Brain microvascular endothelial cell (primary cell): ENCODE results near the gene PFDN5.

Experiments used
- DNase-seq: peaks from one replicate; pipeline ENCODE4 v3.0.0-alpha.2; 2020
- H3K27ac ChIP-seq: fragments of 250-450 bp; sonication (Bioruptor Pico); 2 replicates; pipeline ENCODE4 v1.5.1; 2020; ENCODE audit warnings: mild to moderate bottlenecking, moderate library complexity
- H3K27me3 ChIP-seq: fragments of 250-450 bp; sonication (Bioruptor Pico); replicated peaks from 2 replicates; pipeline ENCODE4 v1.5.1; 2020; ENCODE audit warnings: mild to moderate bottlenecking
- H3K36me3 ChIP-seq: fragments of 250-450 bp; sonication (Bioruptor Pico); replicated peaks from 2 replicates; pipeline ENCODE4 v1.5.1; 2020; ENCODE audit warnings: mild to moderate bottlenecking
- H3K4me3 ChIP-seq: 2 replicates; pipeline ENCODE4 v1.5.1; 2011; ENCODE audit warnings: low read depth, mild to moderate bottlenecking, control low read depth, low read length, moderate library complexity
- in situ Hi-C: cut with HindIII; loops from 2 replicates; pipeline ENCODE4 v1.10.0; 2017; ENCODE audit warnings: low sequenced_read_pairs, low pct_ligation_motif_present
- TF ChIP-seq, protein P1 (sequence below): IDR thresholded peaks from 2 replicates; pipeline ENCODE4 v1.5.1; 2011; ENCODE audit warnings: low read depth, mild to moderate bottlenecking, moderate library complexity, low read length, control low read depth, inconsistent platforms; ENCODE audit errors: missing control alignments

The PFDN5 gene

DNA sequence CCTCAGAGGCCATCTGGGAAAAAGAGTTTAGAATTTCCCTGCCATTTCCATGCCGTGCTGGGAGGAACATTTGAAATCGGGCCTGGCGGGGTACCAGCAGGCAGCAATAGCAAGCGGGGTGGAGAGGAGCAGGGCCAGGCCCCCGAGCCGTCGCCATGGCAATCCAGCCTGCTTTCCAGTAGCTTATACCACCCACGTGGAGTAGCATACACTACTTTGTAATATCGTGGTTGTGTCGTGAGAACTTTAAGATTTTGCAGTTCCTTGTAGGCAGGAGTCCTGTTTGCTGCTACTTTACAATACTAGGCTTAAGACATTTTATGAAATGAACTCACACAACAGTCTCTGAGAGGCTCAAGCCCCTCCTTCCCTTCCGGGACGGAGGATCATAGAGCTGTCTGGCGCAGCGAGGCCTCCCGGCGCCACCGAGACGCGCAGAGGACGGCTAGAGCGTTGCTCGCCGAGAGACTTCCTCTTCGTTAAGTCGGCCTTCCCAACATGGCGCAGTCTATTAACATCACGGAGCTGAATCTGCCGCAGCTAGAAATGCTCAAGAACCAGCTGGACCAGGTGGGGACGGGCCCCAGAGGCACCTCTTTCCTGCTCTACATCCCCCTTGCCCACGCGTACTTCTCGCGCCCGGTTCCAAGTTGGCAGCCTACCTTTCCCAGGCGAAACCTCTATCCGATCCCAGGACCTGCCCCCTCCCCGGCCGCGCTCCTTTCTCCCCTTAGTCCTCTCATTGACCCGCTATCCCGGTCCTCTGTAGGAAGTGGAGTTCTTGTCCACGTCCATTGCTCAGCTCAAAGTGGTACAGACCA, at the start of gene PFDN5:
Gene PFDN5 (plus strand): TSS at position 473 of the 821 bp plus-strand sequence. CDS start 26 bp downstream, at position 499.
- DNase-seq = peak; percentile 89
- in situ Hi-C loops = no loop called here
- TF ChIP-seq, protein P1, sequence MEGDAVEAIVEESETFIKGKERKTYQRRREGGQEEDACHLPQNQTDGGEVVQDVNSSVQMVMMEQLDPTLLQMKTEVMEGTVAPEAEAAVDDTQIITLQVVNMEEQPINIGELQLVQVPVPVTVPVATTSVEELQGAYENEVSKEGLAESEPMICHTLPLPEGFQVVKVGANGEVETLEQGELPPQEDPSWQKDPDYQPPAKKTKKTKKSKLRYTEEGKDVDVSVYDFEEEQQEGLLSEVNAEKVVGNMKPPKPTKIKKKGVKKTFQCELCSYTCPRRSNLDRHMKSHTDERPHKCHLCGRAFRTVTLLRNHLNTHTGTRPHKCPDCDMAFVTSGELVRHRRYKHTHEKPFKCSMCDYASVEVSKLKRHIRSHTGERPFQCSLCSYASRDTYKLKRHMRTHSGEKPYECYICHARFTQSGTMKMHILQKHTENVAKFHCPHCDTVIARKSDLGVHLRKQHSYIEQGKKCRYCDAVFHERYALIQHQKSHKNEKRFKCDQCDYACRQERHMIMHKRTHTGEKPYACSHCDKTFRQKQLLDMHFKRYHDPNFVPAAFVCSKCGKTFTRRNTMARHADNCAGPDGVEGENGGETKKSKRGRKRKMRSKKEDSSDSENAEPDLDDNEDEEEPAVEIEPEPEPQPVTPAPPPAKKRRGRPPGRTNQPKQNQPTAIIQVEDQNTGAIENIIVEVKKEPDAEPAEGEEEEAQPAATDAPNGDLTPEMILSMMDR = peak; percentile 33

DNA sequence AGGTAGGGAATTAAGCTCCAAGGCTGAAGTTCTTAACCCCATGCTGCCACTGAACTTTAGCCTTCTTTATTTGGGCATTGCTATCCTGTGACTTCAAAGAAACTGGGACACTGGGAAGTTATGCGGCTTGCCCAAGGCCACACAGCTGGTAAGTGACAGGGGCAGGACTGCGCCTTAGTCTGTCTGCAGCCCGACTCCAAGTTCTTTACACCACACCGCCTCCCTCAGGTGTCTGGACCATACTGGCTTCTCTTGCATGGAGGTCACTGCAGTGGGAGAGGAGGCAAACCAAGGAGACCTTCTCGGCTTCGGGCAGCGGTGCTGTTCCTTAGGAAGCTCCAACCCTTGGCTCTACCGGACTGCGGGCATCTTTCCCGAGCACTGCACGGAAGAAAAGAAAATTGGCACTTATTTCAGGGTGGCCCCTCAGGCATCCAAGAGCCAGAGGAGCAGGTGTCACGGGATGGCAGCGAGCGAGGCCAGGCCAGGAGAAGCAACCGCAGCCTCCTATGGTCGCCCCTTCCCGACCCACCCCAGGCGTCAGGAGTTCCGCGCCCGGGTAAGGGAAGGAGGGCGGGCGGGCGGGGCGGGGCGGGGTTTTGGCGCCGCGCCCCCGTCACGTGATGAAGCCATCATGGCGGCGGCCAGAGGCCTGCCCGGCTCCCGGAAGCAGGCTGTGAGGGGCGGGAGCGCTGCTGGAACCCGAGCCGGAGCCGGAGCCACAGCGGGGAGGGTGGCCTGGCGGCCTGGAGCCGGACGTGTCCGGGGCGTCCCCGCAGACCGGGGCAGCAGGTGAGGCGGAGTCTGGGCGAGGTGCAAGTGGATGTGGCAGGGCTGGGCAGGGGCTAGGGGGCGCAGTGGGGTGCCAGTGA, 43.6 kb upstream of the PFDN5 start:
- H3K4me3 ChIP-seq = peak overlapping the region; percentile 87
- peak overlapping the region; percentile 37 for H3K27ac ChIP-seq
- in situ Hi-C loops = no loop called here
- H3K36me3 ChIP-seq = peaks cover 8% of the 10 kb centered on the region
- H3K27me3 ChIP-seq = no peaks in the 10 kb centered on the region
- TF ChIP-seq, protein P1 = peak; percentile 58
- DNase-seq = peak; percentile 45

More for the DNA sequence above, at the start of gene PFDN5:
- H3K27me3 ChIP-seq = no peaks in the 10 kb centered on the region
- H3K36me3 ChIP-seq = peaks cover 3% of the 10 kb centered on the region
- peak within 1 kb of the TSS; percentile 81 for H3K27ac ChIP-seq
- H3K4me3 ChIP-seq = peak within 1 kb of the TSS; percentile 95

DNA sequence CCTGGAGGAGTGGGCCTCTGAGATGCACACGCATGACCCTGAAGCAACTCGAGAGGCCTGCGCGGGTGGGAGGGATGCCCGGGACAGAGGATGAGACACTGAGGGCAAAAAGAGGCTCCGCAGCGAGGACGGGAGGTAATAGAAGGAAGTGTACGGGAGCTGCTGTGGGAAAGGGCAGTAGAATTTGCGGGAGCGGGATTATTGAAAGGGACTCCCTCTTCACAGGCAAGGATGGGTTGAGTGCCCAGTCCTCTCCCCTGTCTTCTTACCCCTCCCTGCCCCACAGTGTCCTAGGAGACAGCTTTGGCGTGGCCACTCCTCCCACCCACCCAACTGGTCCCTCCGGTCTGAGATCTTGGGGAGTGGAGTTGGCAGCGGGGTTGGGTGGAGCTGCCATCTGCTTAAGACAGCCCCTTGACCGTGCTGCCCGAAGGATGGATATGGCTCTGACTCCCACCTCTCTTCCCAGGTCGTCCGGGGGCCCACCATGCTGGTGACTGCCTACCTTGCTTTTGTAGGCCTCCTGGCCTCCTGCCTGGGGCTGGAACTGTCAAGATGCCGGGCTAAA, 42.9 kb upstream of the PFDN5 start:
- in situ Hi-C loops = no loop called here
- peak overlapping the region; percentile 37 for H3K27ac ChIP-seq
- no peak for DNase-seq

DNA sequence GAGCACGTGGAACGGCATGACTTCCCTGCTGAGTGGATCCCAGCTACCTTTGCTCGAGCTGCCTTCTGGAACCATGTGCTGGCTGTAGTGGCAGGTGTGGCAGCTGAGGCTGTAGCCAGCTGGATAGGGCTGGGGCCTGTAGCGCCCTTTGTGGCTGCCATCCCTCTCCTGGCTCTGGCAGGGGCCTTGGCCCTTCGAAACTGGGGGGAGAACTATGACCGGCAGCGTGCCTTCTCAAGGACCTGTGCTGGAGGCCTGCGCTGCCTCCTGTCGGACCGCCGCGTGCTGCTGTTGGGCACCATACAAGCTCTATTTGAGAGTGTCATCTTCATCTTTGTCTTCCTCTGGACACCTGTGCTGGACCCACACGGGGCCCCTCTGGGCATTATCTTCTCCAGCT, 42.0 kb upstream of the PFDN5 start:
- TF ChIP-seq, protein P1 = no peak
- Histone ChIP-seq H3K4me3 (peak overlapping the region; percentile 9), H3K27me3 (no peaks in the 10 kb centered on the region), H3K27ac (no peak overlapping the region), H3K36me3 (peaks cover 8% of the 10 kb centered on the region)
- in situ Hi-C loops = no loop called here
- DNase-seq = no peak

More for the DNA sequence above, 42.9 kb upstream of the PFDN5 start:
- TF ChIP-seq, protein P1 = no peak
- H3K4me3 ChIP-seq = peak overlapping the region; percentile 87
- peaks cover 8% of the 10 kb centered on the region for H3K36me3 ChIP-seq
- H3K27me3 ChIP-seq = no peaks in the 10 kb centered on the region

DNA sequence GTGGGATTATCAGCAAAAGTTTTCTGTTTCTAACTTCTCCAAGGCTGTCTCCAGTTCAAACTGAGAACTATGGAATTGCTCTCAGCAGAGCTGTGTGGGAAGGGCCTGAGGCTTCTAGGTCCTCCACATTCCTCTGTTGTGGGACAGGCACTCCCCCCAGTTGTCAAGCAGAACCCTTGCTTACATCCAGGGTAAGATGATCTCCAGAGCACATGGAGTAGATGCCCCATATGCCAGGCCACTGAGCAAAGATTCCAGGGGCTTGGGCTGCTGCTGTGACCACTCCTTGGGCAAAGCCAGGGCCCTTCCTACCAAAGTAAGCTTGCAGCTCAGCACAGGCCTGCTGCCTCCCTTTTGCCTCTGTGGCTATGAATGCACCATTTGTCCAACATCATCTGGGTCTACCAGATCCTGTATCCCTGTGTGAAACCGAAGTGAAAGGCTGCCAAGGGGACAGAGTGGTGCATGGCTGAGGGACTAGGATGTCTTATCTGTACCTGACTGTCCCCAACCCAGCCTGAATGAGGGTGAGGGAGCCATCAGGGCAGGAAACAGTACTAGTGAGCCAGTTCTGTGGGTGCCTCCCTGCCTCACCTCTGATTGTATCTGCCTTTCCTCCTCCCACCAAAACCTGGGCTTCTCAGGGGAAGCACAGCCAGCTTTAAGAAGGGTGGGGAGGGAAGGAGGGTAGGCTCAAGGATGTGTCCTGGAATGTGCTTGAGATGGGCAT, 40.4 kb upstream of the PFDN5 start:
- no peak for DNase-seq
- peaks cover 8% of the 10 kb centered on the region for H3K36me3 ChIP-seq
- TF ChIP-seq, protein P1 = no peak
- no peak overlapping the region for H3K4me3 ChIP-seq
- in situ Hi-C loops = no loop called here
- no peak overlapping the region for H3K27ac ChIP-seq
- no peaks in the 10 kb centered on the region for H3K27me3 ChIP-seq
